ENCODE results near the gene FAH.
A peak's percentile ranks its signal among the peaks of the same experiment; 100 is the strongest.

Gene FAH

GRCh38 chr15:80170596-80170995 is 17.8 kb downstream of the FAH start:
- H3K4me2 ChIP-seq (ENCODE audit: low read depth, low read length, poor library complexity, severe bottlenecking) = no peak overlapping the region
- no peak overlapping the region for H2AFZ ChIP-seq (ENCODE audit: low read length)
- no peaks in the 10 kb centered on the region for H3K9me3 ChIP-seq (ENCODE audit: insufficient read depth, low read depth, low read length)
- no peaks in the 10 kb centered on the region; the same call in 1 of the 2 replicates for H3K36me3 ChIP-seq (ENCODE audit: insufficient read depth, low read length)
- no peaks in the 10 kb centered on the region for H3F3A ChIP-seq (ENCODE audit: low read depth)
- no peaks in the 10 kb centered on the region for H3K9me2 ChIP-seq (replicated peaks; ENCODE audit: low read depth, low read length)
- H4K20me1 ChIP-seq (ENCODE audit: insufficient read depth, low read length, poor library complexity, severe bottlenecking) = no peaks in the 10 kb centered on the region
- H3K4me1 ChIP-seq (ENCODE audit: insufficient read depth, low read length, poor library complexity, severe bottlenecking) = no peaks in the 10 kb centered on the region
- no peak for TF ChIP-seq CTCF (conservative IDR thresholded peaks at IDR 0.05; ENCODE audit: low read length)
- TF ChIP-seq EZH2phosphoT487 (IDR thresholded peaks at IDR 0.05; ENCODE audit: borderline replicate concordance) = no peak
- no peak overlapping the region for H3K4me3 ChIP-seq (ENCODE audit: low read length, poor library complexity, severe bottlenecking)
- H3K27me3 ChIP-seq (ENCODE audit: insufficient read depth, low read length, poor library complexity, severe bottlenecking) = no peaks in the 10 kb centered on the region
- H3K79me2 ChIP-seq (ENCODE audit: insufficient read depth, low read length) = no peaks in the 10 kb centered on the region
- H3K9ac ChIP-seq (ENCODE audit: low read depth, low read length, poor library complexity, severe bottlenecking) = no peak overlapping the region

GRCh38 chr15:80171787-80172186 is 19.0 kb downstream of the FAH start:
- Histone ChIP-seq H2AFZ (ENCODE audit: low read length) (no peak overlapping the region), H3F3A (ENCODE audit: low read depth) (no peaks in the 10 kb centered on the region), H3K9me2 (replicated peaks; ENCODE audit: low read depth, low read length) (no peaks in the 10 kb centered on the region), H3K4me2 (ENCODE audit: low read depth, low read length, poor library complexity, severe bottlenecking) (no peak overlapping the region), H3K9ac (ENCODE audit: low read depth, low read length, poor library complexity, severe bottlenecking) (no peak overlapping the region), H3K9me3 (ENCODE audit: insufficient read depth, low read depth, low read length) (no peaks in the 10 kb centered on the region), H3K79me2 (ENCODE audit: insufficient read depth, low read length) (no peaks in the 10 kb centered on the region), H3K36me3 (ENCODE audit: insufficient read depth, low read length) (no peaks in the 10 kb centered on the region; the same call in 1 of the 2 replicates), H3K27me3 (ENCODE audit: insufficient read depth, low read length, poor library complexity, severe bottlenecking) (no peaks in the 10 kb centered on the region), H3K4me3 (ENCODE audit: low read length, poor library complexity, severe bottlenecking) (no peak overlapping the region), H3K4me1 (ENCODE audit: insufficient read depth, low read length, poor library complexity, severe bottlenecking) (no peaks in the 10 kb centered on the region), H4K20me1 (ENCODE audit: insufficient read depth, low read length, poor library complexity, severe bottlenecking) (no peaks in the 10 kb centered on the region)
- TF ChIP-seq EZH2phosphoT487 (IDR thresholded peaks at IDR 0.05; ENCODE audit: borderline replicate concordance) = no peak

GRCh38 chr15:80172401-80172800 is 19.6 kb downstream of the FAH start:
- no peaks in the 10 kb centered on the region for H3K27me3 ChIP-seq (ENCODE audit: insufficient read depth, low read length, poor library complexity, severe bottlenecking)
- H3K4me1 ChIP-seq (ENCODE audit: insufficient read depth, low read length, poor library complexity, severe bottlenecking) = no peaks in the 10 kb centered on the region
- H3F3A ChIP-seq (ENCODE audit: low read depth) = no peaks in the 10 kb centered on the region
- H3K36me3 ChIP-seq (ENCODE audit: insufficient read depth, low read length) = no peaks in the 10 kb centered on the region; the same call in 1 of the 2 replicates
- H3K79me2 ChIP-seq (ENCODE audit: insufficient read depth, low read length) = no peaks in the 10 kb centered on the region
- no peaks in the 10 kb centered on the region for H4K20me1 ChIP-seq (ENCODE audit: insufficient read depth, low read length, poor library complexity, severe bottlenecking)
- no peaks in the 10 kb centered on the region for H3K9me2 ChIP-seq (replicated peaks; ENCODE audit: low read depth, low read length)
- no peak overlapping the region for H3K9ac ChIP-seq (ENCODE audit: low read depth, low read length, poor library complexity, severe bottlenecking)
- no peak overlapping the region for H3K4me3 ChIP-seq (ENCODE audit: low read length, poor library complexity, severe bottlenecking)
- H3K4me2 ChIP-seq (ENCODE audit: low read depth, low read length, poor library complexity, severe bottlenecking) = no peak overlapping the region
- TF ChIP-seq CTCF (conservative IDR thresholded peaks at IDR 0.05; ENCODE audit: low read length) = no peak
- TF ChIP-seq EZH2phosphoT487 (IDR thresholded peaks at IDR 0.05; ENCODE audit: borderline replicate concordance) = no peak
- H3K9me3 ChIP-seq (ENCODE audit: insufficient read depth, low read depth, low read length) = no peaks in the 10 kb centered on the region
- H2AFZ ChIP-seq (ENCODE audit: low read length) = no peak overlapping the region

- Histone ChIP-seq H4K20me1 (ENCODE audit: insufficient read depth, low read length, poor library complexity, severe bottlenecking) (no peaks in the 10 kb centered on the region), H3K4me1 (ENCODE audit: insufficient read depth, low read length, poor library complexity, severe bottlenecking) (no peaks in the 10 kb centered on the region), H3K36me3 (ENCODE audit: insufficient read depth, low read length) (no peaks in the 10 kb centered on the region; the same call in 1 of the 2 replicates), H3K9me3 (ENCODE audit: insufficient read depth, low read depth, low read length) (no peaks in the 10 kb centered on the region), H3F3A (ENCODE audit: low read depth) (no peaks in the 10 kb centered on the region), H3K27me3 (ENCODE audit: insufficient read depth, low read length, poor library complexity, severe bottlenecking) (no peaks in the 10 kb centered on the region), H3K9me2 (replicated peaks; ENCODE audit: low read depth, low read length) (no peaks in the 10 kb centered on the region), H2AFZ (ENCODE audit: low read length) (no peak overlapping the region), H3K9ac (ENCODE audit: low read depth, low read length, poor library complexity, severe bottlenecking) (no peak overlapping the region), H3K79me2 (ENCODE audit: insufficient read depth, low read length) (no peaks in the 10 kb centered on the region), H3K4me3 (ENCODE audit: low read length, poor library complexity, severe bottlenecking) (no peak overlapping the region), H3K4me2 (ENCODE audit: low read depth, low read length, poor library complexity, severe bottlenecking) (no peak overlapping the region)
- TF ChIP-seq CTCF (conservative IDR thresholded peaks at IDR 0.05; ENCODE audit: low read length) (peak; percentile 85), EZH2phosphoT487 (IDR thresholded peaks at IDR 0.05; ENCODE audit: borderline replicate concordance) (no peak)
Measured at GRCh38 chr15:80173022-80173759, 20.4 kb downstream of the FAH start.
